Muscle layer of duodenum (tissue), 2 donors: ENCODE data around the gene C3orf18.

Source experiments
- H3K27ac ChIP-seq: one replicate; pipeline ENCODE4 v1.7.0; 2013; ENCODE audit warnings: mild to moderate bottlenecking, low read length
- H3K27me3 ChIP-seq: one replicate; pipeline ENCODE4 v1.7.0; 2013; ENCODE audit warnings: low read depth, mild to moderate bottlenecking, control low read depth, low read length
- H3K36me3 ChIP-seq, 2 donors: one replicate each; pipeline ENCODE4 v1.7.0; 2013; ENCODE audit warnings: low read length in 2 of 2, control low read depth in 1 of 2, mild to moderate bottlenecking in 1 of 2; ENCODE audit not compliant: insufficient read depth in 2 of 2, control insufficient read depth in 1 of 2
- H3K4me1 ChIP-seq, 2 donors: one replicate each; pipeline ENCODE4 v1.7.0; 2013; ENCODE audit warnings: low read length in 2 of 2, mild to moderate bottlenecking in 2 of 2, control low read depth in 1 of 2, moderate library complexity in 1 of 2; ENCODE audit not compliant: insufficient read depth in 2 of 2, control insufficient read depth in 1 of 2
- H3K4me3 ChIP-seq, 2 donors: one replicate each; pipeline ENCODE4 v1.7.0; 2013; ENCODE audit warnings: low read length in 2 of 2, low read depth in 1 of 2, mild to moderate bottlenecking in 1 of 2
- H3K9me3 ChIP-seq, 2 donors: one replicate each; pipeline ENCODE4 v1.7.0; 2013; ENCODE audit warnings: low read length in 2 of 2, control low read depth in 1 of 2, mild to moderate bottlenecking in 1 of 2; ENCODE audit not compliant: control insufficient read depth in 1 of 2
- donor health status: healthy.

Gene C3orf18

DNA sequence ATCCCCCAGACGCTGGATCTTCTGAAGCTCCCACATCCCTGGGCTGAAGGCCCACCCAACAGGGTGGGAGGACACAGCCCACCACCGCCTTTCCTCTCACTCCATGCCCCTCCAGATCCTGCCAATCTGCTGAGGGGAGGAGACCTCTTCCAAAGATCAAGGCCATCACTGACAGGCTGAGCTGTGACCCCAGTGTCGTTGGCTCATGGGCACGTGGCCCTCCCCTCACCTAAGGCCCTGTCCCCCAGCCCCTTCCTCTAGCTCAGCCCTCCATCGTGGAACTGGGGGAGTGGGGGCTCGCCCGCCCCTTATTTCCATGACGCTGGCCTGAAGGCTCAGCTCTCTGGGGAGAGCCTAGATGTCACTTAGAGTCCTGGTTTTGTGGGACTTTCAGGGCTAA is 10.4 kb downstream of the C3orf18 start:
- Histone ChIP-seq H3K4me1 (peaks cover 0 to 7% of the 10 kb centered on the region in 2 donors), H3K4me3 (no peak overlapping the region), H3K27ac (no peak overlapping the region), H3K36me3 (peaks cover 0 to 9% of the 10 kb centered on the region in 2 donors), H3K9me3 (no peaks in the 10 kb centered on the region), H3K27me3 (no peaks in the 10 kb centered on the region)

DNA sequence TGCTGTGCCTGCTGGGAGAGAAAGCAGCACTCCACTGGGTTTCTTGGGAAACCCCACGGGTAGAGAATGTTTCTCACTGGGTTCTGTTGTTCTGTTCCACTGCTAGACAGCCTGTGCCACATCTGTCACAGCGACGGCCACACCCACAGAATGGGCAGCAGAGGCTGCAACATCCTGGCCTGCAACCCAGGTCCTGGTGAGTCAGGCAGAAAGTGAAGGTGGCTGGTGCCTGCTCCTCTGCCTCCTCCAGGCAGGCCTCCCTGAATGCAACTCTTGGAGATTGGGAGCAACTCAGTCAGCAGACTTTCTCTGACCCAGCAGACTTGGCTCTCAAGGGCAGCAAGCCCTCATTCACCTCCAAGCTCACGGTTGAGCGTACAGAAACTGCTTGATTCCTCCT is 13.0 kb downstream of the C3orf18 start:
- H3K9me3 ChIP-seq = no peaks in the 10 kb centered on the region
- H3K36me3 ChIP-seq = no peaks in the 10 kb centered on the region
- peaks cover 0 to 7% of the 10 kb centered on the region in 2 donors for H3K4me1 ChIP-seq
- no peak overlapping the region for H3K4me3 ChIP-seq
- H3K27me3 ChIP-seq = no peaks in the 10 kb centered on the region
- H3K27ac ChIP-seq = no peak overlapping the region

GRCh38 chr3:50552598-50552997 is 14.9 kb downstream of the C3orf18 start:
- H3K27ac ChIP-seq = no peak overlapping the region
- peaks cover 0 to under 1% of the 10 kb centered on the region in 2 donors for H3K4me1 ChIP-seq

GRCh38 chr3:50551681-50552435 is 15.7 kb downstream of the C3orf18 start:
- Histone ChIP-seq H3K27ac (no peak overlapping the region), H3K27me3 (no peaks in the 10 kb centered on the region), H3K4me3 (no peak overlapping the region), H3K9me3 (no peaks in the 10 kb centered on the region), H3K36me3 (no peaks in the 10 kb centered on the region), H3K4me1 (no peaks in the 10 kb centered on the region)

More at GRCh38 chr3:50552598-50552997, 14.9 kb downstream of the C3orf18 start:
- no peaks in the 10 kb centered on the region for H3K9me3 ChIP-seq
- H3K36me3 ChIP-seq = no peaks in the 10 kb centered on the region
- no peak overlapping the region for H3K4me3 ChIP-seq
- H3K27me3 ChIP-seq = no peaks in the 10 kb centered on the region

- H3K27ac ChIP-seq = no peak overlapping the region
- no peaks in the 10 kb centered on the region for H3K27me3 ChIP-seq
- no peaks in the 10 kb centered on the region for H3K36me3 ChIP-seq
Observed at GRCh38 chr3:50551054-50551659, 16.4 kb downstream of the C3orf18 start.

DNA sequence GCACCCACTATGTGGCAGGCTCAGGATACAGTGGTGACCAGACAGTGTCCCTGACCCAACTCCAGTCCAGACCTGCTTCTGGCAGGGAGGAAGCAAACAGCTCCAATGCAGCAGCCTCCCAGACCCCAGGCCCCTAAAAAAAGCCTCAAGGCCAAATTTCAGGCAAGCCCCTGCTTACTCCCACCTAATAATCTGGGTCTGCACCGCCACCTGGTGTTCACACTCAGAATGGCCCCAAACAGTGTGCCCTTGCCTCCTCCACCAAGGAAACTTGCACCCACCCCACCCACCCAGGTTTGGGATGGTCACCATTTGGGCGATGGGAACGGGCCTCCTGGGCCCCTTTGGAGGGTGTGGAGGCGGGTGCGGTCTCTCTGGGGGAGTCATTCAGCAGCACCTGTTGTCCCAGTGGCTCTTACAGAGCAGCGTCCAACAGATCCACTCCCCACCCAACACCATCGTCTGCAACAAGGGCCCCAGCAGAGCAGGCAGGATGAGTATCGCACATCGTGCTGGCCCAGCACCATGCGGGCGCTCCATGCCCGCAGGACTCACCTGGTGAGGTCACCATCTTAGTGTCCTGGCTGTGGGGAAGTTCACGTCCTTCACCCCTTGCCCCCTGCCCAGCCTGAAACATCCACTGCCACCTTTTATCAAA is 17.3 kb downstream of the C3orf18 start:
- Histone ChIP-seq H3K4me1 (no peaks in the 10 kb centered on the region), H3K27me3 (no peaks in the 10 kb centered on the region), H3K4me3 (no peak overlapping the region), H3K9me3 (no peaks in the 10 kb centered on the region), H3K27ac (no peak overlapping the region), H3K36me3 (no peaks in the 10 kb centered on the region)

More at GRCh38 chr3:50551054-50551659, 16.4 kb downstream of the C3orf18 start:
- Histone ChIP-seq H3K4me3 (no peak overlapping the region), H3K4me1 (no peaks in the 10 kb centered on the region), H3K9me3 (no peaks in the 10 kb centered on the region)

DNA sequence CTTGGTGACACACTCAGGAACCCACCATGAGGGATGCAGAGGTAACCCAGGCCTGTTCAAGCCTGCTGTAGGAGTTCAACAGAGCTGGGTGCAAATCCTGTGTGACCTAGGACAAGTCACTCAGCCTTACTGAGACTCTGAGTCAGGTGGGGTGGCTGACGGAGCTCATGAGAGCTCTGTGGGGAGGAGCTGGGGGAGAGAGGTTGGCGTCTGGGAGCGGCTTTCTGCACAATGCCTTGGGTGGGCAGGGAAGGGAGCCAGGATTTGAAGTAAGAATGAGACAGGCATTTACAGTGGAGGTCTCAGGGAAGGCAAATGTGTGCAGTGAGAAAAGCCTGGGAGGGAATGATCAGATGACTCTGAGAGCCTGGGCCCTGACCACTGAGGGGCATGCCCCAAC is 18.3 kb downstream of the C3orf18 start:
- Histone ChIP-seq H3K27me3 (no peaks in the 10 kb centered on the region), H3K9me3 (no peaks in the 10 kb centered on the region), H3K36me3 (no peaks in the 10 kb centered on the region), H3K27ac (no peak overlapping the region), H3K4me3 (no peak overlapping the region), H3K4me1 (no peaks in the 10 kb centered on the region)

GRCh38 chr3:50545781-50546180 is 21.8 kb downstream of the C3orf18 start:
- Histone ChIP-seq H3K36me3 (no peaks in the 10 kb centered on the region), H3K27ac (no peak overlapping the region), H3K9me3 (no peaks in the 10 kb centered on the region)

GRCh38 chr3:50542177-50543034 is 25.1 kb downstream of the C3orf18 start:
- Histone ChIP-seq H3K4me3 (no peak overlapping the region), H3K4me1 (no peaks in the 10 kb centered on the region), H3K9me3 (no peaks in the 10 kb centered on the region), H3K36me3 (no peaks in the 10 kb centered on the region), H3K27me3 (no peaks in the 10 kb centered on the region), H3K27ac (no peak overlapping the region)

More at GRCh38 chr3:50545781-50546180, 21.8 kb downstream of the C3orf18 start:
- Histone ChIP-seq H3K4me3 (no peak overlapping the region), H3K27me3 (no peaks in the 10 kb centered on the region), H3K4me1 (no peaks in the 10 kb centered on the region)

DNA sequence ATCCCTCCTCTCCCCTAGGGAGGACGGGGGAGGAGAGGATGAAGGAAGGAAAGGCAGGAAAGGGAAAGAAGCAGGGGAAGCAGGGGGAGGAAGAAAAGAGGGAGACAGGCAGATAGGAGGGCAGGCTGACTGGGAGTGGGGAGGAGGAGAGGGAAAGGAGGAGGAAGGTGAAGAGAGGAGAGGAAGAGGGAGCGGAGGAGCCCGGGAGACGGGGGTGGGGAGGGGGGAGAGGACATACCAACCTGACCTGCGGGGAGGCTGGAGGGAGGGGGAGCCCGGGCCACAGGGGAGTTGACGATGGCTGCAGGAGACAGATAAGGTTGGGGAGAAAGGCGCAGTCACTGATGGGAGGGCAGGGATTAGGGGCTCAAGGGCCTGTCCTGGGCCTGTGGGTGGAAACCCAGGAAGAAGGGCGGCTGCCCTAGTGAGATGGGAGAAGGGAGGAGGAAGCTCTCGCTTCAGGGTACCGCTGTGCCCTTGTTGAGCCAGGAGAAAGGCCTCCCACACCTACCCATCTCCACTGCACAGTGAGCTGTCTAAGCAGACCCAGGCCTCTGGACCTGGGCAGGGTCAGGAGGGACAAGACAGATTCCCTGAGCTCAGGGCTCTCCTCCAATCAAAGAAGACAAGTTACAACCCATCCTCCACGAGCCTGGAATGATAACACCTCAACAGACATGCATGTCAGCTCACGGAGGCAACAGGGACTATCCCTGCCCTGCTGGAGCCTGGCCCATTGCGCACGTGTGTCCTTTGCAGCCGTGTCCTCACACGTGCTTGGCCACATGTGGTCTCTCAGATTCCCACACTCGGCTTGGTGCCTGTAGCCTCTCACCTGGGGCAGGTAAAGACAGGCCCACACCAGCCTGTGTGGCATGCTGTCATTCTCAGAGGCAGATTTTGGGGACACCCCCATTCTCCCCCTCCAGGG is 27.9 kb downstream of the C3orf18 start:
- no peaks in the 10 kb centered on the region for H3K9me3 ChIP-seq
- H3K27me3 ChIP-seq = no peaks in the 10 kb centered on the region
- no peak overlapping the region for H3K4me3 ChIP-seq
- no peaks in the 10 kb centered on the region for H3K36me3 ChIP-seq
- H3K27ac ChIP-seq = no peak overlapping the region
- no peaks in the 10 kb centered on the region for H3K4me1 ChIP-seq
